HG03103 (cell line): ENCODE data around the gene TALDO1.
A peak's percentile ranks its signal among the peaks of the same experiment; 100 is the strongest.

ENCODE experiments used
- ATAC-seq: cut with Tn5 transposase; IDR thresholded peaks from one replicate; pipeline ENCODE4 v1.9.1; 2021; ENCODE audit warnings: low read depth; ENCODE audit not compliant: unreplicated experiment

The TALDO1 gene

GRCh38 chr11:747158-748006 is at the start of gene TALDO1:
Gene TALDO1 (plus strand): TSS chr11:747464. CDS start chr11:747482, 18 bp downstream.
- peak; percentile 71 for ATAC-seq

- no peak for ATAC-seq
These were observed 49.4 kb upstream of the TALDO1 start for GRCh38 chr11:697811-698311.

- ATAC-seq = no peak
These were observed 48.7 kb upstream of the TALDO1 start for GRCh38 chr11:698493-699115.

- ATAC-seq = no peak
These were observed 48.2 kb upstream of the TALDO1 start for GRCh38 chr11:699116-699508.

- ATAC-seq = no peak
These were observed 47.5 kb upstream of the TALDO1 start for GRCh38 chr11:699753-700152.

GRCh38 chr11:701741-702461 is 45.4 kb upstream of the TALDO1 start:
- no peak for ATAC-seq

- ATAC-seq = no peak
These were observed 44.5 kb upstream of the TALDO1 start for GRCh38 chr11:702462-703461.

- ATAC-seq = no peak
These were observed 43.8 kb upstream of the TALDO1 start for GRCh38 chr11:703506-703905.

GRCh38 chr11:704228-704674 is 43.0 kb upstream of the TALDO1 start:
- ATAC-seq = no peak

- ATAC-seq = no peak
These were observed 42.3 kb upstream of the TALDO1 start for GRCh38 chr11:704781-705645.

- no peak for ATAC-seq
These were observed 41.4 kb upstream of the TALDO1 start, which contains the start of gene EPS8L2 for GRCh38 chr11:705646-706438. Gene EPS8L2 (plus strand): TSS chr11:706231. CDS start chr11:709408, 3,177 bp downstream.

- no peak for ATAC-seq
These were observed 40.8 kb upstream of the TALDO1 start for GRCh38 chr11:706439-706956.

- ATAC-seq = no peak
These were observed 40.1 kb upstream of the TALDO1 start for GRCh38 chr11:706957-707816.

GRCh38 chr11:707817-708420 is 39.3 kb upstream of the TALDO1 start:
- no peak for ATAC-seq

- ATAC-seq = no peak
These were observed 38.8 kb upstream of the TALDO1 start for GRCh38 chr11:708511-708910.
